ENCODE results near the gene ZBTB46.
A peak's percentile ranks its signal among the peaks of the same experiment; 100 is the strongest.

Gene ZBTB46

GRCh38 chr20:63706852-63707557 lies 124.1 kb downstream of the ZBTB46 start:
- no peaks in the 10 kb centered on the region for H3K27me3 ChIP-seq (ENCODE audit: control insufficient read depth, insufficient read depth, low read length)
- peak overlapping the region; percentile 70 for H3K4me3 ChIP-seq (ENCODE audit: low read length)
- peaks cover 19% of the 10 kb centered on the region for H3K36me3 ChIP-seq (ENCODE audit: control insufficient read depth, insufficient read depth, low read length)
- peak overlapping the region; percentile 20 for H3K9ac ChIP-seq (ENCODE audit: low read length)
- peaks cover 12% of the 10 kb centered on the region for H3K4me1 ChIP-seq (ENCODE audit: control insufficient read depth, insufficient read depth, low read length)
- H3K27ac ChIP-seq (ENCODE audit: low read depth, low read length): peak overlapping the region; percentile 93

- H3K4me3 ChIP-seq (ENCODE audit: low read length): peak overlapping the region; percentile 2
- H3K9ac ChIP-seq (ENCODE audit: low read length): no peak overlapping the region
- peaks cover 12% of the 10 kb centered on the region for H3K4me1 ChIP-seq (ENCODE audit: control insufficient read depth, insufficient read depth, low read length)
- peaks cover 16% of the 10 kb centered on the region for H3K36me3 ChIP-seq (ENCODE audit: control insufficient read depth, insufficient read depth, low read length)
- H3K27me3 ChIP-seq (ENCODE audit: control insufficient read depth, insufficient read depth, low read length): no peaks in the 10 kb centered on the region
- H3K27ac ChIP-seq (ENCODE audit: low read depth, low read length): no peak overlapping the region
Measured at GRCh38 chr20:63706027-63706695, 124.9 kb downstream of the ZBTB46 start.

GRCh38 chr20:63705232-63706026 lies 125.6 kb downstream of the ZBTB46 start:
- no peaks in the 10 kb centered on the region for H3K27me3 ChIP-seq (ENCODE audit: control insufficient read depth, insufficient read depth, low read length)
- H3K36me3 ChIP-seq (ENCODE audit: control insufficient read depth, insufficient read depth, low read length): peaks cover 13% of the 10 kb centered on the region
- no peak overlapping the region for H3K9ac ChIP-seq (ENCODE audit: low read length)
- H3K4me1 ChIP-seq (ENCODE audit: control insufficient read depth, insufficient read depth, low read length): peaks cover 12% of the 10 kb centered on the region
- H3K4me3 ChIP-seq (ENCODE audit: low read length): no peak overlapping the region
- H3K27ac ChIP-seq (ENCODE audit: low read depth, low read length): no peak overlapping the region

GRCh38 chr20:63704749-63705117 lies 126.3 kb downstream of the ZBTB46 start:
- peaks cover 13% of the 10 kb centered on the region for H3K36me3 ChIP-seq (ENCODE audit: control insufficient read depth, insufficient read depth, low read length)
- no peaks in the 10 kb centered on the region for H3K27me3 ChIP-seq (ENCODE audit: control insufficient read depth, insufficient read depth, low read length)
- H3K27ac ChIP-seq (ENCODE audit: low read depth, low read length): no peak overlapping the region
- H3K4me1 ChIP-seq (ENCODE audit: control insufficient read depth, insufficient read depth, low read length): peaks cover 12% of the 10 kb centered on the region
- no peak overlapping the region for H3K4me3 ChIP-seq (ENCODE audit: low read length)
- H3K9ac ChIP-seq (ENCODE audit: low read length): no peak overlapping the region

- Histone ChIP-seq H3K27ac (ENCODE audit: low read depth, low read length) (no peak overlapping the region), H3K27me3 (ENCODE audit: control insufficient read depth, insufficient read depth, low read length) (no peaks in the 10 kb centered on the region), H3K4me3 (ENCODE audit: low read length) (no peak overlapping the region), H3K9ac (ENCODE audit: low read length) (no peak overlapping the region), H3K4me1 (ENCODE audit: control insufficient read depth, insufficient read depth, low read length) (peaks cover 12% of the 10 kb centered on the region), H3K36me3 (ENCODE audit: control insufficient read depth, insufficient read depth, low read length) (peaks cover 13% of the 10 kb centered on the region)
Measured at GRCh38 chr20:63703976-63704748, 126.9 kb downstream of the ZBTB46 start.

- Histone ChIP-seq H3K27ac (ENCODE audit: low read depth, low read length) (no peak overlapping the region), H3K4me1 (ENCODE audit: control insufficient read depth, insufficient read depth, low read length) (peaks cover 6% of the 10 kb centered on the region), H3K27me3 (ENCODE audit: control insufficient read depth, insufficient read depth, low read length) (no peaks in the 10 kb centered on the region), H3K36me3 (ENCODE audit: control insufficient read depth, insufficient read depth, low read length) (peaks cover 13% of the 10 kb centered on the region), H3K9ac (ENCODE audit: low read length) (no peak overlapping the region), H3K4me3 (ENCODE audit: low read length) (no peak overlapping the region)
Measured at GRCh38 chr20:63703471-63703975, 127.5 kb downstream of the ZBTB46 start.

- H3K27me3 ChIP-seq (ENCODE audit: control insufficient read depth, insufficient read depth, low read length): no peaks in the 10 kb centered on the region
- H3K4me3 ChIP-seq (ENCODE audit: low read length): no peak overlapping the region
- no peak overlapping the region for H3K27ac ChIP-seq (ENCODE audit: low read depth, low read length)
- H3K36me3 ChIP-seq (ENCODE audit: control insufficient read depth, insufficient read depth, low read length): peaks cover 13% of the 10 kb centered on the region
- H3K4me1 ChIP-seq (ENCODE audit: control insufficient read depth, insufficient read depth, low read length): peaks cover 6% of the 10 kb centered on the region
- no peak overlapping the region for H3K9ac ChIP-seq (ENCODE audit: low read length)
Measured at GRCh38 chr20:63702751-63703470, 128.2 kb downstream of the ZBTB46 start.

- H3K36me3 ChIP-seq (ENCODE audit: control insufficient read depth, insufficient read depth, low read length): peaks cover 13% of the 10 kb centered on the region
- H3K4me3 ChIP-seq (ENCODE audit: low read length): no peak overlapping the region
- H3K27me3 ChIP-seq (ENCODE audit: control insufficient read depth, insufficient read depth, low read length): no peaks in the 10 kb centered on the region
- no peak overlapping the region for H3K27ac ChIP-seq (ENCODE audit: low read depth, low read length)
- peaks cover 7% of the 10 kb centered on the region for H3K4me1 ChIP-seq (ENCODE audit: control insufficient read depth, insufficient read depth, low read length)
- no peak overlapping the region for H3K9ac ChIP-seq (ENCODE audit: low read length)
Measured at GRCh38 chr20:63702036-63702665, 128.9 kb downstream of the ZBTB46 start.

GRCh38 chr20:63701329-63702035 lies 129.6 kb downstream of the ZBTB46 start:
- H3K36me3 ChIP-seq (ENCODE audit: control insufficient read depth, insufficient read depth, low read length): peaks cover 13% of the 10 kb centered on the region
- no peaks in the 10 kb centered on the region for H3K27me3 ChIP-seq (ENCODE audit: control insufficient read depth, insufficient read depth, low read length)
- no peak overlapping the region for H3K27ac ChIP-seq (ENCODE audit: low read depth, low read length)
- H3K9ac ChIP-seq (ENCODE audit: low read length): no peak overlapping the region
- peaks cover 4% of the 10 kb centered on the region for H3K4me1 ChIP-seq (ENCODE audit: control insufficient read depth, insufficient read depth, low read length)
- no peak overlapping the region for H3K4me3 ChIP-seq (ENCODE audit: low read length)

- Histone ChIP-seq H3K27me3 (ENCODE audit: control insufficient read depth, insufficient read depth, low read length) (no peaks in the 10 kb centered on the region), H3K36me3 (ENCODE audit: control insufficient read depth, insufficient read depth, low read length) (peaks cover 13% of the 10 kb centered on the region), H3K4me1 (ENCODE audit: control insufficient read depth, insufficient read depth, low read length) (peaks cover 4% of the 10 kb centered on the region)
Measured at GRCh38 chr20:63701051-63701328, 130.1 kb downstream of the ZBTB46 start.

More at GRCh38 chr20:63701051-63701328, 130.1 kb downstream of the ZBTB46 start:
- H3K4me3 ChIP-seq (ENCODE audit: low read length): no peak overlapping the region
- H3K27ac ChIP-seq (ENCODE audit: low read depth, low read length): no peak overlapping the region
- no peak overlapping the region for H3K9ac ChIP-seq (ENCODE audit: low read length)
